NCI-H69 (cell line): ENCODE data around the gene KLHL15.

Experiments
- DNase-seq: peaks from one replicate; lab custom pipeline; 2025; lab: John Stamatoyannopoulos, UW

KLHL15 gene

GRCh38 chrX:23952391-23952790 lies 74.6 kb downstream of the KLHL15 start:
- no peak for DNase-seq

GRCh38 chrX:23945206-23945605 lies 81.8 kb downstream of the KLHL15 start:
- no peak for DNase-seq

- peak; percentile 19 for DNase-seq
Observed at GRCh38 chrX:23944234-23944633, 82.8 kb downstream of the KLHL15 start.

GRCh38 chrX:23939203-23939602 lies 87.8 kb downstream of the KLHL15 start:
- no peak for DNase-seq

- DNase-seq: no peak
Observed at GRCh38 chrX:23938690-23939089, 88.3 kb downstream of the KLHL15 start.

GRCh38 chrX:23937100-23937499 lies 89.9 kb downstream of the KLHL15 start:
- DNase-seq: peak; percentile 72

GRCh38 chrX:23936180-23936579 lies 90.8 kb downstream of the KLHL15 start:
- DNase-seq: no peak

- DNase-seq: no peak
Observed at GRCh38 chrX:23935106-23935505, 91.9 kb downstream of the KLHL15 start.
